SH-SY5Y (cell line): ENCODE measurements around the gene CENPC.

Source experiments
- GATA2 ChIP-seq: IDR thresholded peaks from 2 replicates; pipeline ENCODE4 v1.6.1; 2011; ENCODE audit warnings: mild to moderate bottlenecking, low read depth, low read length
- GATA3 ChIP-seq: IDR thresholded peaks from 2 replicates; pipeline ENCODE4 v1.6.1; 2011; ENCODE audit warnings: low read depth, mild to moderate bottlenecking, low read length, moderate library complexity

CENPC gene

GRCh38 chr4:67545199-67546003 is at the start of gene CENPC:
TSS of gene CENPC (minus strand) at chr4:67545503. CDS start at chr4:67545355, 148 bp downstream.
- TF ChIP-seq GATA2 (no peak), GATA3 (no peak)

GRCh38 chr4:67593741-67594175 is 48.5 kb upstream of the CENPC start:
- TF ChIP-seq GATA2 (no peak), GATA3 (no peak)

DNA sequence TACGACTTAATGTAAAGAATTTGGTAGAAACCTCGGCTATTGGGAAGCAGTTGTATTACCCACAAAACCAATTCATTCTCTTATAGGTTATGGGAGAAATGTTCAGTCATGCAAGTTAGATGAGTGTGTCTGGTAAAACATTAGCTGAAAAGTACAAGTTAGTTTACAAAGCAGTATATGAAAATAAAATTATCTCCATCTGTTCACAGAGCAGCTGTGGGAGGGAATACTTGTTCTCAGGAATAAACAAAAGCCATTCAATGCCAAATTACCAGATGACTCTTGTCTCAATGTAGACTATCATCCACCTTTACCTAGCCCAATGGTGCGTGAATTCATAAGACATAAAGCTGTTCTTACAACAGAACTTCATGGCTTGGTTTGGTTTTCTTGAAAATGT is 41.9 kb upstream of the CENPC start:
- no peak for TF ChIP-seq GATA2
- TF ChIP-seq GATA3 = no peak

- TF ChIP-seq GATA3 = no peak
- no peak for TF ChIP-seq GATA2
Observed at GRCh38 chr4:67584496-67584895, 39.2 kb upstream of the CENPC start.

- TF ChIP-seq GATA2 (no peak), GATA3 (no peak)
Observed at GRCh38 chr4:67581913-67582312, 36.6 kb upstream of the CENPC start.

DNA sequence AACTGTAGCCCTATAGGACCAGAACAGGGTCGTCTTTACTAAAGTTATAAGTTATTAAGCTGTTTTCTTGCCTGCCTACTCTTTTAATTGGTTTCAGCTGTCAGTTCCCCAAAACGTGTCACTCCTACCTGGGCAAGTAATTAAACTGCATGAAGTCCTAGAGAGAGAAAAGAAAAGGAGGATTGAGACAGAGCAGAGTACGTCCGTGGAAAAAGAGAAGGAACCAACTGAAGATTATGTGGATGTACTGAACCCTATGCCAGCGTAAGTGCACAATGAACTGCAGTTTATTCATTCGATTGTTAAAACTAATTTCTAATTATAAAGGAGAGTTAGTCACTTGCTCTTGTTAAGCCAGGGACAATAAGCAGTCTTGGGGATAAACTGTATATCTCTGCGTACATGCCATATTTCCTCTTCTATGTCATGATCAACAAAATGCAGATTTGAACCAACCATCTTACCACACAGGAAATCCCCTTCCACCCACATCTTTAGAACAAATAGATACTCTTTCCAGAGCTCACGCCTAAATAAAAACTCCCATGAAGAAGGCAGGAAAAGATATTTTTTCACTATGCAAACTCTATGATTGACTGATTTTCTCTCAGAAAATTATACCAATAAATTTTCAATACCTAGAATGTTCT is 36.0 kb upstream of the CENPC start:
- TF ChIP-seq GATA2 (no peak), GATA3 (no peak)

DNA sequence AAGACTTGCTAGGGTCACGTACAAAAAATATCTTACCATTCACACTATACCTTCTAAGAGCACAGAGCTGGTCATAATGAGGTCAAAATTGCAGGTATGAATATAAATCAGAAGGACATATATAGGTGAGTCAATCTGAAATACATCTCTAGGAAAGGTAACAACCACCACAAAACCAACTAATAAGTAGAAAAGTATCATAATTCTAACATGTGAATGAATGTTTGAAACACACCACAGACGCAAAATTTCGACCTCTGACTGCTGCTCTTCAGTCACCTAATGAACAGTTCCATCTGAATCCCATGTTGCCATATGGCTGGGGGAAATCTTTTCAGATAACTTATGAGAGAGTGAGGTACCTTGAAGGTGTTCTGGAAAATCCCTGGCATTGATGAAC is 35.3 kb upstream of the CENPC start:
- TF ChIP-seq GATA3 = no peak
- no peak for TF ChIP-seq GATA2

- no peak for TF ChIP-seq GATA2
- no peak for TF ChIP-seq GATA3
Observed at GRCh38 chr4:67576538-67576937, 31.2 kb upstream of the CENPC start.

DNA sequence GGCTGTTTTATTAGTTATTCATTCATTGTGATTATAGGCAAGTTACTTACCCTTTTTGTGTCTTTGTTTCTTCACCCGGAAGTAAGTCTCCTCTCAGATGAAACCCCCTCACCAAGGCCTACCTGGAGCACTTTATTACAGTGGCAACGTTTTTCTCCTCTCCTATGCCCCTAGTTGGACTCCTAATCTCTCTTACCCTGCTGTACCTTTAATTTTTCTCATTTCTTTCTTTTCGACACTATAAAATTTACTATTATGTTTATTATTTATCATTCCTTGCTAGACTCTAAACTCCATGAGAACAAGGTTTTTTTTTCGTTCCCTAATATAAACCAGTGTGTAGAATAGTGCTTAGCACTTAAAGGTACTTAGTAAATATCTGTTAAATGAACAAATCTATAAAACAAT is 30.8 kb upstream of the CENPC start:
- TF ChIP-seq GATA2 = no peak
- no peak for TF ChIP-seq GATA3

DNA sequence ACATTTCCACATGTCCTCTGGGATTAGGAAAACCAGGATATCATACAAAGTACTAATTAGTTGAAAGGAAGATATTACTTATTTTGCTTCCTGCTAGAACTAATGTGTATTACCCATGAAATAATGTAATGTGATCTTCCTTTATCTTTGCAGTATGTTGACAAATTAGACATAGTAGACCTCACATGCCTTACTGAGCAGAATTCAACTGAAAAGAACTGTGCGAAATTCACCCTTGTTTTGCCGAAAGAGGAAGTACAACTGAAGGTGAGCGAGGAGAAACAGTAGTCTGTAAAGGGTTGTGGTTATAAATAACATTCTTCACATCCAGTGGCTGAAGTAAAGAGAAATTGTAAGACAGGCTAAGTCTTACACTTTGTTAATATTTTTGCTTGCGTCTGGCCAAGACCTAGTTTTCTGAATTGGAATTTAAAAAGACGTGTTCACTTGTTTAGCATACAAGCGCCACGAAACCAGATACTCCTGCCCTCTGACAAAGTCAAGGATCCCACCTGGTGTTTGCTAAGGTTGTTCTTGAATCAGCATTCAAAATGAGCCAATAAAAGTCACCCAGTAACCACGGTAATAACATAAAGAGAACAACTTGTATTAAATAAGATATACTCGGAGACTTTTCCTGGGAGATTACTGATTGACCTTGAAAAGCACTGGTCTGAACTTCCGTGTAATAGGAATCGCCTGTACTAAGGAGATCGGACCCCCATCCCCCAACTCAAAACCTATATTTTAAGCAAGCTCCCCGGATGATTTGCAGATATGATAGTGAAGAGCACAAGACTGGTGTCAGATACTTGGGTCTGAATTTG is 30.1 kb upstream of the CENPC start:
- TF ChIP-seq GATA2 (no peak), GATA3 (no peak)

DNA sequence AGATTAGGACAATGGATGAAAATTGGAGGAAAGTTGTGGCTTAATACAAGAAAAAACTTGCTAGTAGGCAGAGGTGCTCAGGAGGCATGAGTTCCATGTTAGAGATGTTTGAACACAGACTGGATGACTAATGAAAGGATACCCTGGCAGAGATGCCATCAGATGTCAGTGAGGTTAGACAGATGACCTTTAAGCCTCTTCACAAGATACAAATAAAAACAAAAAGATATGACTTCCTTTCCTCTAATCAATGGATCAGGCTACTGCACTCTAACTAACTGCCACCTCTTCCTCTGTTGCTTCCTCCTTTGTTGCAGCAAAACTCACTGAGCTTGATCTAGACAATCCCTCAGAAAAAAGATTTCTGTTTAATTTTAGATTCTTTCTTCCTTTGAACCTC is 27.9 kb upstream of the CENPC start:
- TF ChIP-seq GATA2 (no peak), GATA3 (no peak)

DNA sequence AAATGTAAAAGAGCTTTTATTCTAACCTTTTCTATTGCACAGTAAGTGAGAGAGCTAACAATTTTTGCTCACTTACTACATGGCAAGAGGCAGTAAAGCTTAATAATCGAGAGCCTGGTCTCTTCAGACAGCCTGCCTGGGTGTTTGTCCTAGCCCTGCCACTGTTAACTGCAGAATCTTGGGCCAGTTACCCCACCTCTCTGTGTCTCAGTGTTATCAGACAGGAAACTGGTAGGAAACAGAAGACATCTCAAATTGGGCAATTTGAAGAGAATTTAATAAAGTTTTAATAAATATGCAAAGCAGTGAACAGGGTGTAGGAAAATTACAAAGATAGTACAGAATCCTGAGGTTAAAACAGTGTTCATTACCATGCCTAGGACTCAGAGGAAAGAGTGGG is 26.7 kb upstream of the CENPC start:
- TF ChIP-seq GATA2 = no peak
- no peak for TF ChIP-seq GATA3

DNA sequence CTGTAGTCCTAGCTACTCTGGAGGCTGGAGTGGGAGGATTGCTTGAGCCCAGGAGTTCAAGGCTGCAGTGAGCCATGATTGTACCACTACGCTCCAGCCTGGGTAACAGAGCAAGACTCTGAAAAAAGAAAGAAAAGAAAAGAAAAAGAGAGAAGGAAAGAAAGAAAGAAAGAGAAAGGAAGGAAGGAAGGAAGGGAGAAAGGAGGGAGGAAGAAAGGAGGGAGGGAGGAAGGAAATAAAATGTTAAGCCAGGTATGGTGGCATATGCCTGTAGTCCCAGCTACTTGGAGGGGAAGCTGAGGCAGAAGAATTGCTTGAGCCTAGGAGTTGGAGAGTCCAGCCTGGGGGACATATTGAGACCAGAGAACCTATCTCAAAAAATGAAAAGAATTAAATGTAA is 25.2 kb upstream of the CENPC start:
- TF ChIP-seq GATA2 (no peak), GATA3 (no peak)

DNA sequence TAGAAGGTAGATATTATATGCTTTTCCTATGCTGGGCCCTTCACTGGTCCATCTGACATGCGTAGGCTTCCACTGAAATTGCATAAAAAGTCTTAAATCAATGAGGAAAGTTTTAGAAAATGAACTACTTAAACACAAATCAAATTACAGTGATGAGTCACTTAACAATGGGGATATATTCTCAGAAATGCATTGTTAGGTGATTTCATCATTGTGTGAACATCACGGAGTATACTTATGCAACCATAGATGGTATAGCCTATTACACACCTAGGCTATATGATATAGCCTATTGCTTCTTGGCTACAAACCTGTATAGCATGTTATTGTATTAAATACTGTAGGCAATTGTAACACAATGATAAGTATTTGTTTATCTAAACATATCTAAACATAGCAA is 23.5 kb upstream of the CENPC start:
- TF ChIP-seq GATA2 (no peak), GATA3 (no peak)

- TF ChIP-seq GATA3 (no peak), GATA2 (no peak)
Observed at GRCh38 chr4:67566335-67566734, 21.0 kb upstream of the CENPC start.
